Upper lobe of left lung (tissue), 4 donors: ENCODE results near the gene STK31.
A peak's percentile ranks its signal among the peaks of the same experiment; 100 is the strongest.

Source experiments
- CTCF ChIP-seq, 6 experiments: fragments of 450-650 bp in 4 of 6; fragments of 200-600 bp in 2 of 6; sonication (generic) in 2 of 6; IDR thresholded peaks; one replicate each; pipeline ENCODE4 v1.5.1; 2016 to 2019; ENCODE audit warnings: antibody characterized with exemption in 6 of 6
- EP300 ChIP-seq, 4 donors: sonication (generic); formaldehyde crosslinking; IDR thresholded peaks; one replicate each; pipeline ENCODE4 v1.5.1; 2017; ENCODE audit warnings: antibody characterized with exemption in 4 of 4, control low read depth in 2 of 4
- POLR2A ChIP-seq, 4 donors: fragments of 450-650 bp; IDR thresholded peaks; one replicate each; pipeline ENCODE4 v1.5.1; 2016 to 2017; ENCODE audit warnings: antibody characterized with exemption in 4 of 4, mild to moderate bottlenecking in 2 of 4
- POLR2AphosphoS5 ChIP-seq, 2 donors: sonication (generic); formaldehyde crosslinking; IDR thresholded peaks; one replicate each; pipeline ENCODE4 v1.5.1; 2017; ENCODE audit warnings: antibody characterized with exemption in 2 of 2

- TF ChIP-seq CTCF (IDR thresholded peaks at IDR 0.05) (no peak), POLR2AphosphoS5 (IDR thresholded peaks at IDR 0.05) (peak; percentile 16 to 45), POLR2A (IDR thresholded peaks at IDR 0.05) (peak in 2 of 4 donors; percentile 34 to 35), EP300 (IDR thresholded peaks at IDR 0.05) (no peak)
Measured at GRCh38 chr7:23680414-23681405, 29.3 kb upstream of the STK31 start.
